K562 (cell line): Measurements from ENCODE around the gene ZNF787. TPM values are rescaled to one million over a fixed set of nuclear protein-coding genes. Genes with fewer than 3 reads are reported as not detected.
A peak's percentile ranks its signal among the peaks of the same experiment; 100 is the strongest.

ENCODE experiments used
- ATAC-seq: fragments of 200-7000 bp; cut with Tn5 transposase; 3 replicates; pipeline ENCODE4 v1.9.1; 2020; ENCODE audit warnings: moderate library complexity
- BruUV-seq: library from RNA; stranded (reverse); fragments of 400-500 nt; replicated peaks from 2 replicates; lab custom pipeline; 2021; lab: Mats Ljungman, UMichigan
- CTCF ChIA-PET: fragments of 300-600 bp; formaldehyde crosslinking; extraction: SDS; loops from one replicate; lab custom pipeline; 2021; ENCODE audit warnings: low intra/inter-chr PET ratio; lab: Yijun Ruan, JAX
- POLR2A ChIA-PET: fragments of 300-600, 350-650 bp; sonication (Branson Sonifier 250); formaldehyde crosslinking; extraction: SDS; loops from one replicate; lab custom pipeline; 2021; ENCODE audit warnings: antibody characterized with exemption, inconsistent platforms; lab: Yijun Ruan, JAX
- DNase-seq, 4 experiments: peaks; one replicate each; pipeline versions ENCODE4 v3.0.0 to v3.0.0-alpha.2; 2011 to 2018; ENCODE audit warnings: low spot score in 3 of 4, mixed read lengths in 3 of 4; ENCODE audit errors: extremely low read depth in 1 of 4
- FAIRE-seq: peaks from 2 replicates; lab custom pipeline; 2011; peaks lifted over from hg19 to GRCh38; lab: Jason Lieb, UNC
- H2AFZ ChIP-seq: 2 replicates; pipeline ENCODE4 v1.6.0; 2011; ENCODE audit warnings: low read depth, low read length, control low read depth, inconsistent platforms
- H3K27ac ChIP-seq: fragments of 200-600 bp; 3 replicates; pipeline ENCODE4 v1.8.0; 2011; ENCODE audit warnings: low read depth, mild to moderate bottlenecking, control low read depth, inconsistent platforms, low read length, moderate library complexity, mixed read lengths; ENCODE audit errors: extremely low read depth
- H3K27me3 ChIP-seq, 2 experiments: fragments of 300-600 bp in 1 of 2; 2 replicates in 1 of 2; 3 replicates in 1 of 2; pipeline versions ENCODE4 v1.6.0 to v1.8.0; 2011; ENCODE audit warnings: inconsistent platforms in 2 of 2, low read length in 2 of 2, mild to moderate bottlenecking in 1 of 2, mixed read lengths in 1 of 2, moderate library complexity in 1 of 2; ENCODE audit not compliant: control insufficient read depth in 2 of 2, insufficient read depth in 2 of 2
- H3K36me3 ChIP-seq: fragments of 300-600 bp; 3 replicates; pipeline ENCODE4 v1.8.0; 2011; ENCODE audit warnings: mild to moderate bottlenecking, low read length, inconsistent platforms; ENCODE audit not compliant: control insufficient read depth, insufficient read depth
- H3K4me1 ChIP-seq, 2 experiments: fragments of 200-600 bp in 1 of 2; replicated peaks in 1 of 2; 2 replicates in 1 of 2; 3 replicates in 1 of 2; pipeline versions ENCODE4 v1.5.1 to v1.8.0; 2011; ENCODE audit warnings: inconsistent platforms in 2 of 2, low read length in 2 of 2, mild to moderate bottlenecking in 1 of 2, mixed read lengths in 1 of 2, moderate library complexity in 1 of 2; ENCODE audit not compliant: control insufficient read depth in 2 of 2, insufficient read depth in 2 of 2
- H3K4me2 ChIP-seq: 2 replicates; pipeline ENCODE4 v1.6.1; 2011; ENCODE audit warnings: low read length, control low read depth, inconsistent platforms, mixed read lengths; ENCODE audit not compliant: insufficient read depth
- H3K4me3 ChIP-seq: fragments of 200-600 bp; sonication (generic), shearing (Covaris generic); 2 replicates; pipeline ENCODE4 v1.5.1; 2016; ENCODE audit warnings: control low read depth, inconsistent platforms
- H3K79me2 ChIP-seq: fragments of 200-600 bp; 3 replicates; pipeline ENCODE4 v1.8.0; 2011; ENCODE audit warnings: low read length, inconsistent platforms; ENCODE audit not compliant: control insufficient read depth, insufficient read depth
- H3K9ac ChIP-seq, 2 experiments: 2 replicates each; pipeline versions ENCODE4 v1.6.0 to v1.6.1; 2011; ENCODE audit warnings: low read depth in 2 of 2, low read length in 2 of 2, control low read depth in 1 of 2, inconsistent platforms in 1 of 2, mild to moderate bottlenecking in 1 of 2, mixed read lengths in 1 of 2; ENCODE audit not compliant: insufficient read depth in 1 of 2
- H3K9me1 ChIP-seq: one replicate; pipeline ENCODE4 v1.6.0; 2011; ENCODE audit warnings: inconsistent platforms, mild to moderate bottlenecking, low read length, moderate library complexity; ENCODE audit not compliant: control insufficient read depth, insufficient read depth
- H3K9me3 ChIP-seq: replicated peaks from 2 replicates; pipeline ENCODE4 v1.5.1; 2011; ENCODE audit warnings: low read depth, low read length, inconsistent platforms; ENCODE audit not compliant: control insufficient read depth, insufficient read depth
- H4K20me1 ChIP-seq: replicated peaks from 2 replicates; pipeline ENCODE4 v1.6.1; 2011; ENCODE audit warnings: low read length, inconsistent platforms, mixed read lengths; ENCODE audit not compliant: control insufficient read depth, insufficient read depth
- CHD1 ChIP-seq: fragments of 200-600 bp; sonication (generic); IDR thresholded peaks from one replicate; pipeline ENCODE4 v1.6.1; 2012; ENCODE audit warnings: mild to moderate bottlenecking, moderate library complexity, low read length, inconsistent platforms
- CREM ChIP-seq: IDR thresholded peaks from 2 replicates; pipeline ENCODE4 v1.6.1; 2014; ENCODE audit warnings: antibody characterized with exemption, low read depth
- CTBP1 ChIP-seq: fragments of 450-650 bp; IDR thresholded peaks from 2 replicates; pipeline ENCODE4 v1.6.1; 2016; ENCODE audit warnings: borderline replicate concordance
- DLX4 ChIP-seq: fragments of 250-450 bp; sonication (Bioruptor Pico); IDR thresholded peaks from 2 replicates; pipeline ENCODE4 v1.6.1; 2021; ENCODE audit warnings: mild to moderate bottlenecking
- DNMT1 ChIP-seq: fragments of 450-650 bp; IDR thresholded peaks from 2 replicates; pipeline ENCODE4 v1.6.1; 2016; ENCODE audit warnings: antibody characterized with exemption, mild to moderate bottlenecking
- HINFP ChIP-seq: fragments of 450-650 bp; conservative IDR thresholded peaks from 2 replicates; pipeline ENCODE4 v1.6.1; 2016; ENCODE audit warnings: missing genetic modification characterization, low read depth, mild to moderate bottlenecking, control low read depth, missing compliant biosample characterization
- HMGN3 ChIP-seq: IDR thresholded peaks from 2 replicates; pipeline ENCODE4 v1.6.1; 2011; ENCODE audit warnings: borderline replicate concordance, low read depth, mild to moderate bottlenecking, mixed read lengths, low read length; ENCODE audit not compliant: insufficient read length; ENCODE audit errors: extremely low read depth
- LCOR ChIP-seq: sonication (generic); formaldehyde crosslinking; IDR thresholded peaks from 2 replicates; pipeline ENCODE4 v1.8.0; 2022; ENCODE audit warnings: mild to moderate bottlenecking, missing genetic modification reagents
- NRF1 ChIP-seq, 2 experiments: fragments of 450-650 bp; IDR thresholded peaks in 1 of 2; conservative IDR thresholded peaks in 1 of 2; 2 replicates each; pipeline ENCODE4 v1.6.1; 2014; ENCODE audit warnings: mild to moderate bottlenecking in 2 of 2
- PRMT5 ChIP-seq: sonication (generic); formaldehyde crosslinking; IDR thresholded peaks from 2 replicates; pipeline ENCODE4 v1.5.0; 2020; ENCODE audit warnings: missing genetic modification reagents
- RCOR1 ChIP-seq, 2 experiments: IDR thresholded peaks; 2 replicates each; pipeline ENCODE4 v1.6.1; 2012; ENCODE audit warnings: low read depth in 2 of 2, low read length in 2 of 2, borderline replicate concordance in 1 of 2, improper control_type of control experiment in 1 of 2
- STAG1 ChIP-seq: sonication (generic); formaldehyde crosslinking; IDR thresholded peaks from 2 replicates; pipeline ENCODE4 v1.5.0; 2020; ENCODE audit warnings: missing genetic modification reagents, borderline replicate concordance
- XRCC5 ChIP-seq: fragments of 200-400 bp; formaldehyde crosslinking; IDR thresholded peaks from 2 replicates; pipeline ENCODE4 v1.6.1; 2017; ENCODE audit warnings: low read depth, mild to moderate bottlenecking, low read length
- ZFP1 ChIP-seq: fragments of 450-650 bp; formaldehyde crosslinking; IDR thresholded peaks from 2 replicates; pipeline ENCODE4 v1.4.0; 2020; ENCODE audit warnings: mild to moderate bottlenecking, mixed read lengths
- WGBS: fragments of 100-300 bp; shearing (Covaris generic); methylation state at CpG from one replicate; pipeline ENCODE4 v1.1.6; 2016; ENCODE audit warnings: low coverage, mixed read lengths; ENCODE audit not compliant: insufficient coverage; ENCODE audit errors: missing lambda C conversion rate; 5-methylcytosine and 5-hydroxymethylcytosine counted together
- in situ Hi-C: fragments of 300-500 bp; cut with MboI; formaldehyde crosslinking; loops from 4 replicates; pipeline ENCODE4 v1.15.0; 2018; ENCODE audit warnings: inconsistent platforms, mixed read lengths
- intact Hi-C: fragments of 100-400 bp; cut with micrococcal nuclease; formaldehyde crosslinking; loops from 2 replicates; pipeline ENCODE4 v1.14.2; 2022
- polyA plus RNA-seq, 8 experiments: library from polyadenylated mRNA; depleted of rRNA in 4 of 8; stranded (reverse) in 5 of 8; unstranded in 3 of 8; fragments of >200 nt; fragmentation: Nextera tagmentation in 2 of 8; fragmentation: Illumina TruSeq in 1 of 8; extraction: Ambion mirVana in 2 of 8; extraction: Trizol in 1 of 8; gene quantifications; 2 replicates each; pipeline versions ENCODE4 v1.2.1 to v1.2.3, GENCODE V29; 2011 to 2014; ENCODE audit warnings: inconsistent platforms in 1 of 8, missing spikeins in 1 of 8
- total RNA-seq, 7 experiments: library from RNA; depleted of rRNA in 6 of 7; stranded (reverse); fragments of >200 nt in 6 of 7; fragmentation: Illumina TruSeq in 2 of 7; extraction: Trizol in 2 of 7; gene quantifications; 2 replicates each; pipeline versions ENCODE4 v1.2.1 to v1.2.3, GENCODE V29; 2011 to 2021; ENCODE audit warnings: low replicate concordance in 1 of 7

The ZNF787 gene
- total and polyA plus RNA-seq, 9 of the 15 experiments (the other 6 are each of a cell fraction or from before 2014, with no cell fraction given): 0.45 to 77.6 (median 7.3) TPM

GRCh38 chr19:56119582-56119978 is 1.5 kb downstream of the ZNF787 start:
- in situ Hi-C loops (no loop called here), intact Hi-C loops (no loop called here)
- TF ChIP-seq ZFP1 (CRISPR knock-in tag): no peak
- TF ChIP-seq XRCC5: no peak
- 0 out of 4 replicates have a peak, but pooled peaks of 1 of the 2 experiments have one; percentile 25 for TF ChIP-seq RCOR1 (IDR thresholded peaks at IDR 0.05; ENCODE audit: borderline replicate concordance in 1 of 2, low read depth in 2 of 2, low read length in 2 of 2)
- no peak for TF ChIP-seq DNMT1
- TF ChIP-seq LCOR (CRISPR knock-in tag): 0 out of 2 replicates have a peak, but pooled peaks have one; percentile 38
- TF ChIP-seq HINFP (tag): no peak
- TF ChIP-seq NRF1 (conservative IDR thresholded peaks at IDR 0.05 in 1 of 2, IDR thresholded peaks at IDR 0.05 in 1 of 2): peak; percentile 48 to 64
- TF ChIP-seq STAG1: peak; percentile 27; the same call in 1 of the 2 replicates
- 0 out of 2 replicates have a peak, but pooled peaks have one; percentile 42 for TF ChIP-seq CTBP1
- TF ChIP-seq CHD1: peak; percentile 66
- TF ChIP-seq DLX4 (CRISPR knock-in tag): no peak
- TF ChIP-seq PRMT5 (CRISPR knock-in tag): no peak
- no peak for TF ChIP-seq HMGN3
- TF ChIP-seq CREM: no peak
- CTCF ChIA-PET: no interaction called here
- Histone ChIP-seq H4K20me1 (peaks cover 29% of the 10 kb centered on the region), H3K79me2 (peaks cover 59% of the 10 kb centered on the region), H3K9me1 (peaks cover 9% of the 10 kb centered on the region), H2AFZ (no peak overlapping the region), H3K27me3 (no peaks in the 10 kb centered on the region), H3K9me3 (no peaks in the 10 kb centered on the region), H3K27ac (peak overlapping the region; percentile 99), H3K4me3 (peak overlapping the region; percentile 95), H3K9ac (peak overlapping the region; percentile 98 to 99), H3K4me1 (peaks cover 19 to 54% of the 10 kb centered on the region in 2 experiments), H3K4me2 (peak overlapping the region; percentile 85), H3K36me3 (peaks cover 35% of the 10 kb centered on the region)
- no peak for ATAC-seq
- no peak for FAIRE-seq
- 7% methylated on average over 16 of the region's 16 CpGs for whole genome bisulfite sequencing
- POLR2A ChIA-PET: interaction anchor here (1.0 kb wide), 1 partner anchor 9 kb away, joined by 3 read pairs; no protein-coding TSS in a partner anchor
- no TSS peak for BruUV-seq
- peak in 1 of 4 experiments; percentile 42 for DNase-seq
